GM19239 (cell line): ENCODE results near the gene BIRC7.
"Not testable (repeated sequence)": the region's sequence is repeated elsewhere in the genome, so short reads cannot be mapped to it uniquely, and the experiment has no call there.

Experiments used
- DNase-seq: peaks from one replicate; pipeline ENCODE4 v3.0.0; 2011; ENCODE audit warnings: low spot score; ENCODE audit not compliant: insufficient read length
- FAIRE-seq: peaks from 2 replicates; lab custom pipeline; 2011; peaks lifted over from hg19 to GRCh38; lab: Jason Lieb, UNC

Gene BIRC7

DNA sequence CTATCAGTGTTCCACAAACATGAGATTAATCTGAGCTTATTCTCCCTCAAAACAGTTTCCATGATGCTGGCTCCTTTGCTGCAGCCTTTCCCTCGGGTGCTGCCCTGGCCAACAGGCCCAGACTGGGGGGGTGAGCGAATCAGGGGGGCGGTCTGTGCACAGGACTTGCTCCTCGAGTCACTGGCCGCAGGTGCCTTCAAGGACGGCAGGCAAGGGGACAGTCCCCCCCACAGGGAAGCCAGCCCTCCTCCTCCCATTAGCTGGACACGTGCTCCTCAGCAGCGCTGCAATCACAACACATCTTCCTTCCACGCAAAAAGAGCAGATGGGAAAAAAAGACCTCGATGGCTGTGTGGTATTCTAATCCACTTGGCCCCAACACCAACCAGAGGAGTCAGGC is 29.8 kb upstream of the BIRC7 start:
- DNase-seq (no peak), FAIRE-seq (no peak)

- no peak for DNase-seq
- no peak for FAIRE-seq
These were observed 28.8 kb upstream of the BIRC7 start for GRCh38 chr20:63206878-63207277.

- DNase-seq: no peak
- no peak for FAIRE-seq
These were observed 27.3 kb upstream of the BIRC7 start for GRCh38 chr20:63208346-63208909.

- DNase-seq: no peak
These were observed 25.6 kb upstream of the BIRC7 start for GRCh38 chr20:63210011-63210605.

GRCh38 chr20:63212393-63212730 is 23.3 kb upstream of the BIRC7 start:
- FAIRE-seq: no peak

More at GRCh38 chr20:63210011-63210605, 25.6 kb upstream of the BIRC7 start:
- no peak for FAIRE-seq

DNA sequence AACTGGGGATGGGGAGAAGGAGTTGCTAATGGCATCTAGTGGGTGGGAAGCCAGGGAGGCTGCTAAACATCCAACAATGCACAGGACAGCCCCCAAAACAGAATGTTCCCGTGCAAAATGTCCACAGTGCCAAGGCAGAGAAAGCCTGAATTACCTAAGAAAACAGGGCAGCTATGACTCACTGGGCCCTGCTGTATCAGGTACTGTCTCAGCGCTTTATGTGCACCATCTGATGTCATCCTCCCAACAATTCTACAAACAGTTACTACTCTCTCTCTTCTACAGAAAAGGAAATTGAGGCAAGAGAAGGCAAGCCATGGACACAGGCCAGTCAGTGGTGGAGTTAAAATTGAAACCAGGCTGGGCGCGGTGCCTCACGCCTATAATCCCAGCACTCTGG is 22.9 kb upstream of the BIRC7 start:
- DNase-seq: no peak
- FAIRE-seq: no peak

More at GRCh38 chr20:63212393-63212730, 23.3 kb upstream of the BIRC7 start:
- no peak for DNase-seq

DNA sequence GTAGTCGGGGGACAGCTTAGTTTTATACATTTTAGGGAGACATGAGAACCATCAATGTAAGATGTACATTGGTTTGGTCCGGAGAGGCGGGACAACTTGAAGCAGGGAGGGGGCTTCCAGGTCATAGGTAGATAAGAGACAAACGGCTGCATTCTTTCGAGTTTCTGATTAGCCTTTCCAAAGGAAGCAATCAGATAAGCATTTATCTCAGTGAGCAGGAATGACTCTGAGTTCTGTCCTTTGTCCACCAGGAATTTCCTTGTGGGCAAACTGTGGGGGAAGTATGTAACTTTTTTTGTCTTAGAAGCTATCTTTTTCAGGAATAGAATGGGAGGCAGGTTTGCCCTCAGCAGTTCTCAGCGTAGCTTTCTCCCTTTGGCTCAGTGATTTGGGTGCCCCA is 21.2 kb upstream of the BIRC7 start:
- FAIRE-seq (no peak), DNase-seq (no peak)

GRCh38 chr20:63215101-63216040 is 20.3 kb upstream of the BIRC7 start:
- DNase-seq (peak; percentile 51), FAIRE-seq (no peak)

DNA sequence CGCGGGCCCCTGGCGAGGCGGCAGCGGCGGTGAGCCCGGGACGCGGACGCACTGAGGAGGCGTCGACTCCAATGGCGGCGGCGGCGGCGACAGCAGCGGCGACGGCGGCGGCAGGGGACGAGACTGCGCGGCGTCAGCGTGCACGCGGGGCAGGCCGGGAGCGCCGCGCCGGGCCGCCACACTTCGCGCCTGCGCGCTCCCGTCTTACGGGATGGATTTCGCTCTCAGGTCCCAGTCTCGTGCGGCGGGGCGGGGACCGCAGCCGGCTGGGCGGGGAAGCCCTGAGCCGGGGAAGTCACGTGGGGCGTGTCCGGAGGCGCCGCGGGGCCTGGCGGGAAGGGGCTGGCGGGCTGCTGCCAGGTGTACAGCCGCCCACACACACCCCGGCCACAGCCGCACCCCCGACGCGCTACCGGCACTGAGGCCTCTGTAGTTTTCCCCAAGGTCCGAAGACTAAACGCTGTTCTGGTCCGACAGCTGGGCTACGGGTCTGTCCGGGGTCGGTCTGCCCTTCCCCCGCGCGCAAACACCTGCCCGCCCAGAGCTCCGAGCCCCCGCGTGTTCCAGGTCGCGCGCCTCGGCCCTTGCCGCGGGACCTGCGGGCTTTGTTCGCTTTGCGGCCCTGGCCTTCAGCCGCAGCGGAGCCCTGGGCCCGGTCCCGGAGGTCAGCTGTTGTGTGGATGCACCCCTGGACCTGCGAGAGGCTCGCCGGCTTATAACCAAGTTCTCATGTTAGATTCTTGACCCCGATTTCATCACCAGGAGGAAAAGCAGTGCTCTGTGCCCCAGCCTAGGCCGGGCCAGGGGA is 19.5 kb upstream of the BIRC7 start, which contains the start of gene YTHDF1:
YTHDF1 (minus strand) TSS at position 91 of the 808 bp plus-strand sequence. CDS start 239 bp downstream, outside the sequence.
- DNase-seq (peak; percentile 100), FAIRE-seq (peak; percentile 87)

DNA sequence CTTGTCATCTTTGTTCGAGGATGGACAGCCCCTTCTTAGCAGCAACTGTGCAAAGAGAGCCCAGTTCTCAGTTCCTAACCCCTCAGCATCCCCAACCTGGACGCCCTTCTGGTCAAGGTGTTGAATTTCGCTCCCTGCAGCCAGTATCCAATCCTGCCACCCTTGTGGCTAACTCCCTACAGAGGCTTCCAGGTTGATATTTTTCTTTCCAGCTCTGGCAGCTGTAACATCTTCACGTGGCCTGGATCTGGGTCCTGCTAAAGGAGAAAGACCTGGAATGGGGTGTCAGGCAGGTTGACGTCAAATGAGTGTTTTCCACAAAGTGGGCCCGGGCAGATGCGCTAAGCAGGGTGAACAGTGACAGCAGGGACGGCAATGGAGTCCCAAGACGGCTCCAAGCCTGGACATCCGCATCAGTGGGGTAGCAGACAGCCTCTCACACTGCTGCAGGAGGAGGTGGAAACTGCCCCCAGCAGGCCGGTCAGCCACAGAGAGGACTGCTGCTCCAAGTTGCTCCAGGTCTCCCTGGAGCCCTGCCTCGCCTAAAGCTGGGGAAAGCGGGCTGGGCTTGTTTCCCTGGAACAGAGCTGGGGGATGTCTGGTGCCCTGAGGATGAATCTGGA is 18.7 kb upstream of the BIRC7 start:
- FAIRE-seq: no peak
- no peak for DNase-seq

DNA sequence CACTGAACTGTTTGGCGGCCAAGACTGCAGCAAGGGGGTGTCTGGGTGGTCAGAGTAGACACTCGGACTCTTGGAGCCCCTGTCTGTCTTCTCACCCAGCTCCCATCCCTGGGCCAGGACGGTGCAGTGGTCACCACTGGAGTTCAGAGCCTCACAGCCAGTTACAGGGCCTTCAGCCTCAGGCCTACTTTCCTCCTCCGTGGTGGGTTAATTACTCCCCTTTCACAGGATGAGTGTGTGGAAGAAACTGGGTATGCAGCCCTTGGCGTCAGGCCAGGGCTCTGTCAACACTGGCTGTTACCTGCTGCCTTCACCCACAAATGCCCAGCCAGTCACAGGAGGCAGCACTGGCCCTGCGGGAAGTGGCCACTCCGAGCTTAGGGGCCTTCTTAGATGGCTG is 18.0 kb upstream of the BIRC7 start:
- FAIRE-seq: no peak
- no peak for DNase-seq

DNA sequence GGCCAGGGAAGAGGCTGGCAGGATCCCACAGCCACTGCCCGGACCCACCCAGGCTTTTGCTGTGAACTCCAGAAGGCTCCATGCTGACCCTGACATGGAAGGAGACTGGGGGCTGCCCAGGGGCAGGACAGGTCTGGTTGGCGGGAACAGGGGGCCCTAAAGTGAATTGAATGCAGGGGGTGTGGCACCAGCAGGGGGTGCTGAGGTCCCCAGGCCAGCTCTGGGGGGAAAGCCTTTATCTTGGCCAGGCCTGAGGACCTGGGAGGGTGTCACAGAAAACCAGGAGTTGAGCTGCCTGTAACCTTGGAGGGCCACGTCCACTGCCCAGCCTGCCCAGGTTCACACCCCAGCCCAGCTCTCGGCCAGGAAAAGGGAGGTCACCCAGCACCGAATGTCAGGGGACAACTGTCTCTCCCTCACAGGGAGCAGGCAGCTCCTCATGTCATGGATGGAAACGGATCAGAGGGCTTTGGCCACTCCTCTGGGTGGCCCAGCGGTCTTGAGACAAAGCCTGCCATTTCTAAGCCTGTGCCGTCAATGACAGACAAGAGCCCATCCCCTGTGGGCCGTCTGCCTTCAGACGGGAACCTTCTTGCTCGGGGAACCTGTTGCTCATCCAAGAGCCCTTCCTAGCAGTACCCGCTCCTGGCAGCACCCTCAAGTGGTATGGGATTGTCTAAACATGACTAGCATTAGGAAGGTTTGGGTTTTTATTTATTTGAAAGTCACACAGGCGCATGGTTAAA is 16.8 kb upstream of the BIRC7 start:
- FAIRE-seq: no peak
- DNase-seq: no peak

- no peak for FAIRE-seq
- no peak for DNase-seq
These were observed 16.3 kb upstream of the BIRC7 start for GRCh38 chr20:63219447-63219821.

DNA sequence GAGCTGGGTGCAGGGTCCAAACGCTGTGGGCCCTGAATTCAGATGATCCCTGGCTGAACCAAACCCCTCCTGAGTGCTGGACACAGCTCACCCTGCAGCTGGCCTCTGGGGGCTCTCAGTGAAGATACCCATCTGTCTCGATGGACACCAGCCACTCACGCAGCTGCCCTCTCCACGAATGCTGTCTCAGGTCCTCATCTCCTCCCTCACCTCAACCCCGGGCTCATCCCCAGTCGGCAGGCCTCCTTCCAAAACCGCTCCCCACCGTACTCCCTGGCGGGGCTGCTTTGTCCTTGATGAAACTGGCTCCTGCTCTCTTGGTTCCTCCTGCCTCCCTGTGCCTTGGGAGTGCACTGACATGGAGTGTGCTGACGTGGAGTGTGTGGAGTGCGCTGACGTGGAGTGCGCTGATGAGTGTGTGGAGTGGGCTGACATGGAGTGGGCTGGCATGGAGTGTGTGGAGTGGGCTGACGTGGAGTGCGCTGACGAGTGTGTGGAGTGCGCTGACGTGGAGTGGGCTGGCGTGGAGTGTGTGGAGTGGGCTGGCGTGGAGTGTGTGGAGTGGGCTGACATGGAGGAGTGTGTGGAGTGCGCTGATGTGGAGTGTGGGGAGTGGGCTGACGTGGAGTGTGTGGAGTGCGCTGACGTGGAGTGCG is 15.7 kb upstream of the BIRC7 start:
- no peak for DNase-seq
- FAIRE-seq: no peak

DNA sequence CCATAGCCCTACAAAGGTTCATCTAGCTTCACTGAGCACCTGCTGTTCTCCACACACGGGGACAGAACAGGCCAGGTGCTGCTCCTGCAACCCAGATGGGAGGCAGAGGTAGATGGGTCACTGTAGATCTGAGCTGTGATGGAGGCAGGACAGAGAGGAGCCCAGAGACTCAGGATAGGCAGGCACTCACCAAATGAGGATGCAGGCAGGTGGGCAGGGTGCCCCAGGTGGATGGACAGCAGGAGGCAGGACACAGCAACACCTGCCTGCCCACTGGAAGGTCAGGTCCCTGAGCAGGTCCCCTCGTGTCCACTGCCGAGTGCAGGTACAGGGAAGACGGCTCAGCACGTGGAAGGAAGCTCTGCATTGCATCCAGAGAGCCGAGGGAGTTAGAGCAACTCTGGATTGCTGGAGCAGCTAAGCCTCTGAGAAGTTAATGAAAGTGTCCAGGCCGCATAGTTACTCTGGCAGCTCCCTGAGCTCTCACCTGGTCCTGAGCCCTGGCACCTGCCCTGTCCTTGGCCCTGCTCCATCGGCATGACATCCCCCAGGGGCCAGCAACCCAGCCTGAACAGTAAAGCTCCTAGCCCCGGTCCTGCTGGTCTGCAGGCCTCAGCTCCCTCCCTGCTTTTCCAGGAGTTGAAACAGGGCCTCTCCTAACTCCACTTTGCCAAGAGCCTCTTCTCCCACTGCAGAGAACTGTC is 14.9 kb upstream of the BIRC7 start:
- FAIRE-seq (no peak), DNase-seq (no peak)

- DNase-seq, FAIRE-seq: not testable (repeated sequence)
These were observed 14.2 kb upstream of the BIRC7 start for GRCh38 chr20:63221400-63222053.

GRCh38 chr20:63222541-63222940 is 13.2 kb upstream of the BIRC7 start:
- FAIRE-seq: no peak
- no peak for DNase-seq
